ENCODE measurements around the gene RHNO1.

Gene RHNO1

GRCh38 chr12:2853626-2854025, 23.4 kb upstream of the RHNO1 start (continued):
- TF ChIP-seq PRDM4 (tag by site-specific recombination; IDR thresholded peaks at IDR 0.05) (no peak), ZFP3 (tag by site-specific recombination; IDR thresholded peaks at IDR 0.05; ENCODE audit: low read depth) (no peak), GLI4 (tag by site-specific recombination; IDR thresholded peaks at IDR 0.05) (no peak), ZSCAN16 (tag by site-specific recombination; IDR thresholded peaks at IDR 0.05) (no peak), ZNF600 (tag by site-specific recombination; IDR thresholded peaks at IDR 0.05) (no peak; the same call in 1 of the 2 replicates)
- TF ChIP-seq, protein P1, sequence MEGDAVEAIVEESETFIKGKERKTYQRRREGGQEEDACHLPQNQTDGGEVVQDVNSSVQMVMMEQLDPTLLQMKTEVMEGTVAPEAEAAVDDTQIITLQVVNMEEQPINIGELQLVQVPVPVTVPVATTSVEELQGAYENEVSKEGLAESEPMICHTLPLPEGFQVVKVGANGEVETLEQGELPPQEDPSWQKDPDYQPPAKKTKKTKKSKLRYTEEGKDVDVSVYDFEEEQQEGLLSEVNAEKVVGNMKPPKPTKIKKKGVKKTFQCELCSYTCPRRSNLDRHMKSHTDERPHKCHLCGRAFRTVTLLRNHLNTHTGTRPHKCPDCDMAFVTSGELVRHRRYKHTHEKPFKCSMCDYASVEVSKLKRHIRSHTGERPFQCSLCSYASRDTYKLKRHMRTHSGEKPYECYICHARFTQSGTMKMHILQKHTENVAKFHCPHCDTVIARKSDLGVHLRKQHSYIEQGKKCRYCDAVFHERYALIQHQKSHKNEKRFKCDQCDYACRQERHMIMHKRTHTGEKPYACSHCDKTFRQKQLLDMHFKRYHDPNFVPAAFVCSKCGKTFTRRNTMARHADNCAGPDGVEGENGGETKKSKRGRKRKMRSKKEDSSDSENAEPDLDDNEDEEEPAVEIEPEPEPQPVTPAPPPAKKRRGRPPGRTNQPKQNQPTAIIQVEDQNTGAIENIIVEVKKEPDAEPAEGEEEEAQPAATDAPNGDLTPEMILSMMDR (tag by site-specific recombination; IDR thresholded peaks at IDR 0.05), result peak; percentile 83

DNA sequence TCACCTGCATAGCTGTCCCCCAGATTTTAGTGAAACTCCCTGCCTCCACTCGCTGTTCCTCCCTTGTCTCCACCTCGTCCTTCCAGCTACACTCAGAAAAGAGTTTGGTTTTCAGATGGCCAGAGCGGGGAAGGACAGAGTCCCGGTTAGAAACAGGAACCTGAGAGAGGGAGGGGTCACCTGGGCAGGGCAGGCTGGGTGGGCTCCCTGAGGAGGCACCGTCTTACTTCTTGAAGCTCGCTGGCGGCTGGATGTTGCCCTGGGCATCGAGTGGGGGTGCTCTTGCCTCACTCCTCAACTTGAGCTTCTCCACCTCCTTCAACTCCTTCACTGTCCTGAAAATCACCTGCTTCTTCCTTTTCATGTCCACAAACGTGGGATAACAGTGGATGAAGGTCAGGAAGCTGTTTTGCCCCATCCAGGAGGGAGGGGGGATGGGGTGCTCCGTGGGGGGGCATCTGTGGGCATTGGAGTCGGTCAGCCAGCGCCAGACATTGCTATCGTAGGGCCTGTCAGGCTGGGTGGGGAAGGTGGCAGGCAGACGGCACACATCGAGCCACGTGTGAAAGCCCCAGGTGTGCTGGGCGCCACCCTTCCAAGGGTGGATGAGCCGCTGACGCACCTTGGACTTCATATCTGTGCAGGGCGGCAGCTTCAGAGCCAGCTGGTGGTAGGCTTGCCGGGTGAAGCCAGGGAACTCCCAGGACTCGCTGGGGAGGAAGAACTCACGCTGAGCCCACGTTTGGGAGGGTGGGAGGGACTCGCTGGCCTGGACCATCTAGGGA, 22.2 kb upstream of the RHNO1 start:
- POLR2A ChIA-PET, result interaction anchor here (1.3 to 1.7 kb wide), 2 partner anchors 9 kb away, joined by 4 to 7 read pairs; no protein-coding TSS in a partner anchor
- TF ChIP-seq, protein P2, sequence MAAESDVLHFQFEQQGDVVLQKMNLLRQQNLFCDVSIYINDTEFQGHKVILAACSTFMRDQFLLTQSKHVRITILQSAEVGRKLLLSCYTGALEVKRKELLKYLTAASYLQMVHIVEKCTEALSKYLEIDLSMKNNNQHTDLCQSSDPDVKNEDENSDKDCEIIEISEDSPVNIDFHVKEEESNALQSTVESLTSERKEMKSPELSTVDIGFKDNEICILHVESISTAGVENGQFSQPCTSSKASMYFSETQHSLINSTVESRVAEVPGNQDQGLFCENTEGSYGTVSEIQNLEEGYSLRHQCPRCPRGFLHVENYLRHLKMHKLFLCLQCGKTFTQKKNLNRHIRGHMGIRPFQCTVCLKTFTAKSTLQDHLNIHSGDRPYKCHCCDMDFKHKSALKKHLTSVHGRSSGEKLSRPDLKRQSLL (tag by site-specific recombination; IDR thresholded peaks at IDR 0.05), result no peak
- TF ChIP-seq ZNF549 (tag by site-specific recombination; IDR thresholded peaks at IDR 0.05) (no peak), ZNF23 (tag by site-specific recombination; IDR thresholded peaks at IDR 0.05; ENCODE audit: borderline replicate concordance) (no peak), ZNF529 (tag by site-specific recombination; IDR thresholded peaks at IDR 0.05; ENCODE audit: insufficient replicate concordance) (no peak), ZNF140 (tag by site-specific recombination; IDR thresholded peaks at IDR 0.05) (no peak), ZNF433 (tag by site-specific recombination; IDR thresholded peaks at IDR 0.05; ENCODE audit: low read depth) (no peak), ZNF366 (tag by site-specific recombination; conservative IDR thresholded peaks at IDR 0.05) (no peak)

GRCh38 chr12:2855546-2855945, 21.5 kb upstream of the RHNO1 start:
- Histone ChIP-seq H3K36me3 (ENCODE audit: control insufficient read depth in 2 of 2, insufficient read depth in 1 of 2, low read length in 2 of 2) (peaks cover 11 to 35% of the 10 kb centered on the region in 2 experiments), H3K27ac (ENCODE audit: extremely low read depth, low read depth, low read length) (no peak overlapping the region), H3K9me3 (ENCODE audit: control insufficient read depth, insufficient read depth, low read depth, low read length) (no peaks in the 10 kb centered on the region), H3K4me1 (ENCODE audit: control insufficient read depth, insufficient read depth, low read length) (no peaks in the 10 kb centered on the region), H3K4me3 (ENCODE audit: low read depth, low read length) (no peak overlapping the region)
- CTCF ChIA-PET, result interaction anchor here (0.6 to 5.3 kb wide), 3 partner anchors 10 to 179 kb away, joined by 3 to 20 read pairs (median 8); no protein-coding TSS in a partner anchor
- POLR2A ChIA-PET, result no interaction called here
- TF ChIP-seq ZNF600 (tag by site-specific recombination; IDR thresholded peaks at IDR 0.05) (peak; percentile 90), ZNF211 (tag by site-specific recombination; IDR thresholded peaks at IDR 0.05; ENCODE audit: low read depth) (no peak), ZNF629 (tag by site-specific recombination; IDR thresholded peaks at IDR 0.05) (no peak)

More for the DNA sequence above, 22.2 kb upstream of the RHNO1 start:
- H3K9me3 ChIP-seq (ENCODE audit: control insufficient read depth, insufficient read depth, low read depth, low read length), result no peaks in the 10 kb centered on the region
- CTCF ChIA-PET, result interaction anchor here (0.6 to 2.2 kb wide), 14 partner anchors 8 to 230 kb away, joined by 3 to 20 read pairs (median 5); no protein-coding TSS in a partner anchor
- H3K4me1 ChIP-seq (ENCODE audit: control insufficient read depth, insufficient read depth, low read length), result no peaks in the 10 kb centered on the region
- H3K36me3 ChIP-seq (ENCODE audit: control insufficient read depth in 2 of 2, insufficient read depth in 1 of 2, low read length in 2 of 2), result peaks cover 6 to 29% of the 10 kb centered on the region in 2 experiments
- H3K4me3 ChIP-seq (ENCODE audit: low read depth, low read length), result no peak overlapping the region
- H3K27ac ChIP-seq (ENCODE audit: extremely low read depth, low read depth, low read length), result no peak overlapping the region

All from HEK293 (cell line).